ENCODE measurements around the gene CREBL2.

The CREBL2 gene

GRCh38 chr12:12620730-12621315 is 9.1 kb downstream of the CREBL2 start:
- DNase-seq = no peak
- ChIA-PET CTCF (interaction anchor here (1.0 to 3.5 kb wide), 2 partner anchors 11 to 61 kb away, joined by 3 to 11 read pairs; no protein-coding TSS in a partner anchor), POLR2A (no interaction called here)
- Histone ChIP-seq H3K4me1 (ENCODE audit: control extremely low read depth in 1 of 4, control insufficient read depth in 4 of 4, insufficient read depth in 4 of 4, low read length in 3 of 4) (peaks cover 11 to 22% (median 12%) of the 10 kb centered on the region in 4 experiments), H3K9me3 (ENCODE audit: control extremely low read depth in 1 of 5, control insufficient read depth in 4 of 5, insufficient read depth in 2 of 5, low read depth in 1 of 5, low read length in 4 of 5) (peaks cover 0 to 4% (median 0%) of the 10 kb centered on the region in 5 experiments), H3K36me3 (ENCODE audit: control insufficient read depth in 4 of 4, insufficient read depth in 4 of 4, low read length in 3 of 4) (peaks cover 3 to 6% (median 4%) of the 10 kb centered on the region in 4 experiments), H3K4me3 (ENCODE audit: control insufficient read depth in 1 of 7, extremely low read depth in 1 of 7, insufficient read depth in 4 of 7, low read depth in 2 of 7, low read length in 6 of 7) (no peak overlapping the region), H3K27ac (ENCODE audit: insufficient read depth in 1 of 2, low read depth in 1 of 2, low read length in 2 of 2, poor library complexity in 1 of 2, severe bottlenecking in 2 of 2) (no peak overlapping the region), H3K27me3 (replicated peaks in 2 of 5; ENCODE audit: control insufficient read depth in 4 of 5, insufficient read depth in 5 of 5, low read length in 4 of 5) (no peaks in the 10 kb centered on the region)
- WGBS (ENCODE audit: insufficient coverage) = 88% methylated on average over 4 of the region's 6 CpGs

DNA sequence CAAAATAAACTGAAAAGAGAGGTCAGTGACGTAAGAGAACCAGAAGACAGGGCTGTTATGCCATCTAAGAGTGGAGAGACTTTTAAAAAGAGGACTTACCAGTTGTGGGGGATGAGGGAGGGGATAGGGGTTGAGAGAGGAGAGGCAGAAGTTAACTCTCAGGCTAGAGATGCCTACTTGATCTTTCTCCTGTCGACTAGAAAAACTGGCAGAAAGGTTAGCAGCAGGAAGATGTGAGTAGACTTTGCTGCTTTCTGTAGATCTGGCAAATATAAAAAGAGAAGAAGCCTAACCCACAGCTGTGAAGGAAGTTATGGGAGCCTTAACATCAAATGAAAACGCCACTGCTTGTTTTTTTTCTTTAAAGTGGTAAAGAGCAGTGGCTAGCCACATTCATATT is 10.7 kb downstream of the CREBL2 start:
- DNase-seq = peak in 2 of 3 donors; percentile 56 to 64
- peaks cover 0 to 6% (median 4%) of the 10 kb centered on the region in 4 experiments for H3K36me3 ChIP-seq (ENCODE audit: control insufficient read depth in 4 of 4, insufficient read depth in 4 of 4, low read length in 3 of 4)
- 13% methylated on average over 2 of the region's 3 CpGs for WGBS (ENCODE audit: insufficient coverage)
- H3K27me3 ChIP-seq (replicated peaks in 2 of 5; ENCODE audit: control insufficient read depth in 4 of 5, insufficient read depth in 5 of 5, low read length in 4 of 5) = no peaks in the 10 kb centered on the region
- peaks cover 0 to 4% (median 0%) of the 10 kb centered on the region in 5 experiments for H3K9me3 ChIP-seq (ENCODE audit: control extremely low read depth in 1 of 5, control insufficient read depth in 4 of 5, insufficient read depth in 2 of 5, low read depth in 1 of 5, low read length in 4 of 5)
- ChIA-PET POLR2A (interaction anchor here (1.2 kb wide), 1 partner anchor 9 kb away, joined by 4 read pairs; no protein-coding TSS in a partner anchor), CTCF (interaction anchor here (3.5 kb wide), 1 partner anchor 10 kb away, joined by 11 read pairs; no protein-coding TSS in a partner anchor)
- H3K27ac ChIP-seq (ENCODE audit: insufficient read depth in 1 of 2, low read depth in 1 of 2, low read length in 2 of 2, poor library complexity in 1 of 2, severe bottlenecking in 2 of 2) = peak overlapping the region in 1 of 2 experiments; percentile 17
- peaks cover 10 to 22% (median 11%) of the 10 kb centered on the region in 4 experiments for H3K4me1 ChIP-seq (ENCODE audit: control extremely low read depth in 1 of 4, control insufficient read depth in 4 of 4, insufficient read depth in 4 of 4, low read length in 3 of 4)
- H3K4me3 ChIP-seq (ENCODE audit: control insufficient read depth in 1 of 7, extremely low read depth in 1 of 7, insufficient read depth in 4 of 7, low read depth in 2 of 7, low read length in 6 of 7) = peak overlapping the region in 1 of 7 experiments; percentile 44

- Histone ChIP-seq H3K9me3 (ENCODE audit: control extremely low read depth in 1 of 5, control insufficient read depth in 4 of 5, insufficient read depth in 2 of 5, low read depth in 1 of 5, low read length in 4 of 5) (peaks cover 0 to 4% (median 0%) of the 10 kb centered on the region in 5 experiments), H3K4me3 (ENCODE audit: control insufficient read depth in 1 of 7, extremely low read depth in 1 of 7, insufficient read depth in 4 of 7, low read depth in 2 of 7, low read length in 6 of 7) (no peak overlapping the region), H3K27ac (ENCODE audit: insufficient read depth in 1 of 2, low read depth in 1 of 2, low read length in 2 of 2, poor library complexity in 1 of 2, severe bottlenecking in 2 of 2) (no peak overlapping the region), H3K36me3 (ENCODE audit: control insufficient read depth in 4 of 4, insufficient read depth in 4 of 4, low read length in 3 of 4) (peaks cover 2 to 6% (median 4%) of the 10 kb centered on the region in 4 experiments), H3K27me3 (replicated peaks in 2 of 5; ENCODE audit: control insufficient read depth in 4 of 5, insufficient read depth in 5 of 5, low read length in 4 of 5) (no peaks in the 10 kb centered on the region), H3K4me1 (ENCODE audit: control extremely low read depth in 1 of 4, control insufficient read depth in 4 of 4, insufficient read depth in 4 of 4, low read length in 3 of 4) (peaks cover 10 to 22% (median 11%) of the 10 kb centered on the region in 4 experiments)
- WGBS (ENCODE audit: insufficient coverage) = 97% methylated on average over 4 of the region's 5 CpGs
- POLR2A ChIA-PET = interaction anchor here (0.6 kb wide), 1 partner anchor 81 kb away, joined by 4 read pairs; no protein-coding TSS in a partner anchor
- CTCF ChIA-PET = no interaction called here
- no peak for DNase-seq
Measured at GRCh38 chr12:12624498-12624992, 12.9 kb downstream of the CREBL2 start.

- no peaks in the 10 kb centered on the region for H3K27me3 ChIP-seq (replicated peaks in 2 of 5; ENCODE audit: control insufficient read depth in 4 of 5, insufficient read depth in 5 of 5, low read length in 4 of 5)
- peaks cover 10 to 17% (median 13%) of the 10 kb centered on the region in 4 experiments for H3K4me1 ChIP-seq (ENCODE audit: control extremely low read depth in 1 of 4, control insufficient read depth in 4 of 4, insufficient read depth in 4 of 4, low read length in 3 of 4)
- POLR2A ChIA-PET = no interaction called here
- H3K4me3 ChIP-seq (ENCODE audit: control insufficient read depth in 1 of 7, extremely low read depth in 1 of 7, insufficient read depth in 4 of 7, low read depth in 2 of 7, low read length in 6 of 7) = no peak overlapping the region
- CTCF ChIA-PET = interaction anchor here (0.7 kb wide), 1 partner anchor 19 kb away, joined by 3 read pairs; no protein-coding TSS in a partner anchor
- peaks cover 2 to 6% (median 4%) of the 10 kb centered on the region in 4 experiments for H3K36me3 ChIP-seq (ENCODE audit: control insufficient read depth in 4 of 4, insufficient read depth in 4 of 4, low read length in 3 of 4)
- peaks cover 0 to 4% (median 0%) of the 10 kb centered on the region in 5 experiments for H3K9me3 ChIP-seq (ENCODE audit: control extremely low read depth in 1 of 5, control insufficient read depth in 4 of 5, insufficient read depth in 2 of 5, low read depth in 1 of 5, low read length in 4 of 5)
- H3K27ac ChIP-seq (ENCODE audit: insufficient read depth in 1 of 2, low read depth in 1 of 2, low read length in 2 of 2, poor library complexity in 1 of 2, severe bottlenecking in 2 of 2) = no peak overlapping the region
- 100% methylated on average over 1 of the region's 2 CpGs for WGBS (ENCODE audit: insufficient coverage)
- DNase-seq = no peak
Measured at GRCh38 chr12:12626471-12626870, 14.8 kb downstream of the CREBL2 start.

- DNase-seq = no peak
- Histone ChIP-seq H3K4me1 (ENCODE audit: control extremely low read depth in 1 of 4, control insufficient read depth in 4 of 4, insufficient read depth in 4 of 4, low read length in 3 of 4) (peaks cover 4 to 8% (median 6%) of the 10 kb centered on the region in 4 experiments), H3K36me3 (ENCODE audit: control insufficient read depth in 4 of 4, insufficient read depth in 4 of 4, low read length in 3 of 4) (peaks cover 2 to 6% (median 4%) of the 10 kb centered on the region in 4 experiments), H3K9me3 (ENCODE audit: control extremely low read depth in 1 of 5, control insufficient read depth in 4 of 5, insufficient read depth in 2 of 5, low read depth in 1 of 5, low read length in 4 of 5) (peaks cover 0 to 4% (median 0%) of the 10 kb centered on the region in 5 experiments), H3K4me3 (ENCODE audit: control insufficient read depth in 1 of 7, extremely low read depth in 1 of 7, insufficient read depth in 4 of 7, low read depth in 2 of 7, low read length in 6 of 7) (no peak overlapping the region), H3K27me3 (replicated peaks in 2 of 5; ENCODE audit: control insufficient read depth in 4 of 5, insufficient read depth in 5 of 5, low read length in 4 of 5) (no peaks in the 10 kb centered on the region), H3K27ac (ENCODE audit: insufficient read depth in 1 of 2, low read depth in 1 of 2, low read length in 2 of 2, poor library complexity in 1 of 2, severe bottlenecking in 2 of 2) (no peak overlapping the region)
- CTCF ChIA-PET = interaction anchor here (0.8 kb wide), 1 partner anchor 28 kb away, joined by 3 read pairs; no protein-coding TSS in a partner anchor
- WGBS (ENCODE audit: insufficient coverage) = no CpG with 5 or more reads among the region's 2 CpGs
- POLR2A ChIA-PET = no interaction called here
Measured at GRCh38 chr12:12627308-12627827, 15.7 kb downstream of the CREBL2 start.

DNA sequence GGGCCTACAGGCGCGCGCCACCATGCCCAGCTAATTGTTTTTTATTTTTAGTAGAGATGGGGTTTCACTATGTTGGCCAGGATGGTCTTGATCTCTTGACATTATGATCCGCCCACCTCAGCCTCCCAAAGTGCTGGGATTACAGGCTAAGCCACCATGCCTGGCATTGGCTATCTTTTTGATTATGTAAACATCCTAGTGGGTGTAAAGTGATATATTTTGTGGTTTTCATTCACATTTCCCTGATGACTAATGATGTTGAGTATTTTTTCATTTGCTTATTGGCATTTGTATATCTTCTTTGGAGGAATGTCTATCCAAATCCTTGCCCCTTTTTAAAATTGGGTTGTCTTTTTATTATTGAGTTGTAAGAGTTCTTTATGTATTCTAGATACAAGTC is 16.3 kb downstream of the CREBL2 start:
- WGBS (ENCODE audit: insufficient coverage) = 100% methylated on average over 3 of the region's 4 CpGs
- no peaks in the 10 kb centered on the region for H3K27me3 ChIP-seq (replicated peaks in 2 of 5; ENCODE audit: control insufficient read depth in 4 of 5, insufficient read depth in 5 of 5, low read length in 4 of 5)
- DNase-seq = no peak

More for the DNA sequence above, 16.3 kb downstream of the CREBL2 start:
- H3K36me3 ChIP-seq (ENCODE audit: control insufficient read depth in 4 of 4, insufficient read depth in 4 of 4, low read length in 3 of 4) = peaks cover 2 to 6% (median 4%) of the 10 kb centered on the region in 4 experiments
- H3K4me3 ChIP-seq (ENCODE audit: control insufficient read depth in 1 of 7, extremely low read depth in 1 of 7, insufficient read depth in 4 of 7, low read depth in 2 of 7, low read length in 6 of 7) = no peak overlapping the region
- H3K27ac ChIP-seq (ENCODE audit: insufficient read depth in 1 of 2, low read depth in 1 of 2, low read length in 2 of 2, poor library complexity in 1 of 2, severe bottlenecking in 2 of 2) = no peak overlapping the region
- peaks cover 0 to 4% (median 0%) of the 10 kb centered on the region in 5 experiments for H3K9me3 ChIP-seq (ENCODE audit: control extremely low read depth in 1 of 5, control insufficient read depth in 4 of 5, insufficient read depth in 2 of 5, low read depth in 1 of 5, low read length in 4 of 5)
- CTCF ChIA-PET = interaction anchor here (0.8 to 1.9 kb wide), 2 partner anchors 27 kb away, joined by 3 to 5 read pairs; no protein-coding TSS in a partner anchor
- H3K4me1 ChIP-seq (ENCODE audit: control extremely low read depth in 1 of 4, control insufficient read depth in 4 of 4, insufficient read depth in 4 of 4, low read length in 3 of 4) = peaks cover 0 to 3% (median 1%) of the 10 kb centered on the region in 4 experiments
- POLR2A ChIA-PET = no interaction called here

Measured in common myeloid progenitor, CD34-positive (primary cell).